ENCODE measurements around the gene FSD1. TPM values are rescaled to one million over a fixed set of nuclear protein-coding genes. Genes with fewer than 3 reads are reported as not detected.

Gene FSD1
- total and polyA plus RNA-seq, 10 of the 15 experiments (the other 5 are each of a cell fraction or from before 2014, with no cell fraction given) = 0.15 to 5.1 (median 4.0) TPM; not detected in 1

GRCh38 chr19:4313847-4314490, 9.6 kb downstream of the FSD1 start (continued):
- no peak for TF ChIP-seq PBX3 (IDR thresholded peaks at IDR 0.05; ENCODE audit: insufficient replicate concordance, low read depth, low read length)
- no peak for TF ChIP-seq FOS (IDR thresholded peaks at IDR 0.05; ENCODE audit: borderline replicate concordance, extremely low read depth, insufficient read length)
- no peak for TF ChIP-seq ZBTB4 (CRISPR knock-in tag; IDR thresholded peaks at IDR 0.05)
- TF ChIP-seq ZNF24 (IDR thresholded peaks at IDR 0.05) = no peak
- no peak for TF ChIP-seq IRF5 (IDR thresholded peaks at IDR 0.05; ENCODE audit: borderline replicate concordance)
- TF ChIP-seq FOXM1 (IDR thresholded peaks at IDR 0.05; ENCODE audit: low read depth, low read length) = no peak
- TF ChIP-seq ZSCAN29 (IDR thresholded peaks at IDR 0.05) = no peak
- no peak for TF ChIP-seq ZBTB33 (IDR thresholded peaks at IDR 0.05)
- TF ChIP-seq MYB (IDR thresholded peaks at IDR 0.05; ENCODE audit: borderline replicate concordance, low read depth, low read length) = no peak
